Activated T-cell treated with anti-CD3 and anti-CD28 coated beads, Interleukin-2, amount 50 U/mL, for 48 hours (primary cell): Measurements from ENCODE around the gene AOX1.
"Not testable (repeated sequence)": the region's sequence is repeated elsewhere in the genome, so short reads cannot be mapped to it uniquely, and the experiment has no call there.

ENCODE experiments used
- DNase-seq, 2 experiments: peaks; one replicate each; pipeline ENCODE4 v3.0.0-alpha.2; 2020

The AOX1 gene

GRCh38 chr2:200631287-200631686 is 45.5 kb downstream of the AOX1 start:
- DNase-seq, result no peak

GRCh38 chr2:200634231-200634964 is 48.6 kb downstream of the AOX1 start:
- DNase-seq, result no peak

- DNase-seq, result no peak
Observed at GRCh38 chr2:200635251-200635650, 49.4 kb downstream of the AOX1 start.

- DNase-seq, result no peak
Observed at GRCh38 chr2:200637901-200638300, 52.1 kb downstream of the AOX1 start.

GRCh38 chr2:200640176-200640575 is 54.4 kb downstream of the AOX1 start:
- no peak for DNase-seq

GRCh38 chr2:200640901-200641300 is 55.1 kb downstream of the AOX1 start:
- no peak for DNase-seq

GRCh38 chr2:200648518-200649281 is 62.9 kb downstream of the AOX1 start:
- DNase-seq, result not testable (repeated sequence)

GRCh38 chr2:200649724-200650123 is 63.9 kb downstream of the AOX1 start:
- no peak for DNase-seq

GRCh38 chr2:200650195-200650594 is 64.4 kb downstream of the AOX1 start:
- DNase-seq, result no peak

- no peak for DNase-seq
Observed at GRCh38 chr2:200652158-200652557, 66.3 kb downstream of the AOX1 start.

- DNase-seq, result no peak
Observed at GRCh38 chr2:200653021-200653420, 67.2 kb downstream of the AOX1 start.

- DNase-seq, result no peak
Observed at GRCh38 chr2:200654823-200655222, 69.0 kb downstream of the AOX1 start.

- DNase-seq, result no peak
Observed at GRCh38 chr2:200655918-200656580, 70.2 kb downstream of the AOX1 start.

- no peak for DNase-seq
Observed at GRCh38 chr2:200658278-200658864, 72.6 kb downstream of the AOX1 start.

GRCh38 chr2:200659410-200659809 is 73.6 kb downstream of the AOX1 start:
- no peak for DNase-seq

- no peak for DNase-seq
Observed at GRCh38 chr2:200661477-200661876, 75.7 kb downstream of the AOX1 start.

GRCh38 chr2:200662727-200663126 is 76.9 kb downstream of the AOX1 start:
- DNase-seq, result no peak

- no peak for DNase-seq
Observed at GRCh38 chr2:200664770-200665494, 79.1 kb downstream of the AOX1 start.

GRCh38 chr2:200665626-200666453 is 80.0 kb downstream of the AOX1 start:
- DNase-seq, result no peak

- DNase-seq, result no peak
Observed at GRCh38 chr2:200667413-200667812, 81.6 kb downstream of the AOX1 start.

GRCh38 chr2:200668478-200668877 is 82.7 kb downstream of the AOX1 start:
- no peak for DNase-seq

GRCh38 chr2:200669308-200669707 is 83.5 kb downstream of the AOX1 start:
- DNase-seq, result no peak
